ENCODE measurements around the gene TMSB4X. TPM values are rescaled to one million over a fixed set of nuclear protein-coding genes. Genes with fewer than 3 reads are reported as not detected.

Gene TMSB4X
- total and polyA plus RNA-seq, 2 of the 4 experiments (the other 2 are of a cell fraction) = 4,648 to 11,116 TPM

DNA sequence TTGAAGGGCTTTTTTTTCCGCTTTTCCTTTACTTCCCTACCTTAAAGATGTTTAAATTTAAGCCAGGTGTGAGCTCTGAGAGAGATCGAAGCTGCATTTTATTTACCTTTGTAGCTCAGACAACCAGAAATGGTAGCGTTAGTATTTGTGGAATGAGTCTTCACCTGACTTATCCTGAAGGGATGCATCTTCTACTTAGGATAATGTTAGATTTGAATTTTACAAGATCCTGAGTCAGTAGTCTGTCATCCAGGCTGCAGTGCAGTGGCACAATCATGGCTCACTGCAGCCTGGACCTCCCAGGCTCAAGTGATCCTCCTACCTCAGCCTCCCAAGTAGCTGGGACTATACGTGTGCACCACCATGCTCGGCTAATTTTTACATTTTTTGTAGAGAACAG lies 26.2 kb downstream of the TMSB4X start:
- no peaks in the 10 kb centered on the region for H3K27me3 ChIP-seq (ENCODE audit: control insufficient read depth, insufficient read depth, low read length)
- no peak overlapping the region for H2BK15ac ChIP-seq (ENCODE audit: low read depth, low read length)
- H3K9me1 ChIP-seq (ENCODE audit: insufficient read depth, low read length) = no peaks in the 10 kb centered on the region
- TF ChIP-seq RFX5 (IDR thresholded peaks at IDR 0.05; ENCODE audit: low read depth, low read length) (no peak), RAD21 (IDR thresholded peaks at IDR 0.05; ENCODE audit: low read length) (no peak), NFE2L2 (IDR thresholded peaks at IDR 0.05; ENCODE audit: low read depth, low read length) (no peak), MXI1 (IDR thresholded peaks at IDR 0.05; ENCODE audit: borderline replicate concordance, low read depth, low read length) (no peak), POLR2A (IDR thresholded peaks at IDR 0.05; ENCODE audit: low read depth, low read length) (no peak), SMC3 (IDR thresholded peaks at IDR 0.05; ENCODE audit: low read depth, low read length) (no peak), CHD1 (IDR thresholded peaks at IDR 0.05; ENCODE audit: low read depth, low read length) (no peak)
- TF ChIP-seq, protein P1, sequence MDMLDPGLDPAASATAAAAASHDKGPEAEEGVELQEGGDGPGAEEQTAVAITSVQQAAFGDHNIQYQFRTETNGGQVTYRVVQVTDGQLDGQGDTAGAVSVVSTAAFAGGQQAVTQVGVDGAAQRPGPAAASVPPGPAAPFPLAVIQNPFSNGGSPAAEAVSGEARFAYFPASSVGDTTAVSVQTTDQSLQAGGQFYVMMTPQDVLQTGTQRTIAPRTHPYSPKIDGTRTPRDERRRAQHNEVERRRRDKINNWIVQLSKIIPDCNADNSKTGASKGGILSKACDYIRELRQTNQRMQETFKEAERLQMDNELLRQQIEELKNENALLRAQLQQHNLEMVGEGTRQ (IDR thresholded peaks at IDR 0.05; ENCODE audit: low read depth, low read length) = no peak
- TF ChIP-seq, protein P2, sequence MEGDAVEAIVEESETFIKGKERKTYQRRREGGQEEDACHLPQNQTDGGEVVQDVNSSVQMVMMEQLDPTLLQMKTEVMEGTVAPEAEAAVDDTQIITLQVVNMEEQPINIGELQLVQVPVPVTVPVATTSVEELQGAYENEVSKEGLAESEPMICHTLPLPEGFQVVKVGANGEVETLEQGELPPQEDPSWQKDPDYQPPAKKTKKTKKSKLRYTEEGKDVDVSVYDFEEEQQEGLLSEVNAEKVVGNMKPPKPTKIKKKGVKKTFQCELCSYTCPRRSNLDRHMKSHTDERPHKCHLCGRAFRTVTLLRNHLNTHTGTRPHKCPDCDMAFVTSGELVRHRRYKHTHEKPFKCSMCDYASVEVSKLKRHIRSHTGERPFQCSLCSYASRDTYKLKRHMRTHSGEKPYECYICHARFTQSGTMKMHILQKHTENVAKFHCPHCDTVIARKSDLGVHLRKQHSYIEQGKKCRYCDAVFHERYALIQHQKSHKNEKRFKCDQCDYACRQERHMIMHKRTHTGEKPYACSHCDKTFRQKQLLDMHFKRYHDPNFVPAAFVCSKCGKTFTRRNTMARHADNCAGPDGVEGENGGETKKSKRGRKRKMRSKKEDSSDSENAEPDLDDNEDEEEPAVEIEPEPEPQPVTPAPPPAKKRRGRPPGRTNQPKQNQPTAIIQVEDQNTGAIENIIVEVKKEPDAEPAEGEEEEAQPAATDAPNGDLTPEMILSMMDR (conservative IDR thresholded peaks at IDR 0.05; ENCODE audit: low read depth, low read length) = no peak
- H2BK20ac ChIP-seq (ENCODE audit: low read depth, low read length) = no peak overlapping the region
- H3K4me3 ChIP-seq (ENCODE audit: insufficient read depth, low read depth, low read length) = no peak overlapping the region
- no peaks in the 10 kb centered on the region; the same call in 1 of the 2 replicates for H3K4me1 ChIP-seq (ENCODE audit: control insufficient read depth, insufficient read depth, low read length)
- CTCF ChIA-PET = no interaction called here
- H4K5ac ChIP-seq (ENCODE audit: low read depth, low read length) = no peak overlapping the region
- no TSS peak for BruUV-seq (replicated peaks)
- H2AFZ ChIP-seq (replicated peaks; ENCODE audit: low read length, poor library complexity) = no peak overlapping the region
- H2BK120ac ChIP-seq (ENCODE audit: low read depth, low read length) = no peak overlapping the region
- H3K18ac ChIP-seq (ENCODE audit: low read depth, low read length) = no peak overlapping the region
- in situ Hi-C loops (cut with MboI; ENCODE audit: low sequenced_read_pairs) = no loop called here
- H4K91ac ChIP-seq (ENCODE audit: insufficient read depth, low read depth, low read length) = no peak overlapping the region
- 92% methylated on average over 2 of the region's 5 CpGs; no CpG with 5 or more reads in 1 of the 2 experiments for WGBS, 2 experiments (ENCODE audit: extremely low coverage in 2 of 2, insufficient read length in 1 of 2)
- H2BK5ac ChIP-seq (ENCODE audit: low read depth, low read length, poor library complexity, severe bottlenecking) = no peak overlapping the region
- no peaks in the 10 kb centered on the region for H3K9me3 ChIP-seq (ENCODE audit: control insufficient read depth, insufficient read depth, low read length)
- no peak overlapping the region for H3K56ac ChIP-seq (ENCODE audit: extremely low read depth, insufficient read depth, low read length)
- no peak overlapping the region for H3K27ac ChIP-seq (ENCODE audit: insufficient read depth, low read length)
- H3K4ac ChIP-seq (ENCODE audit: low read depth, low read length) = no peak overlapping the region
- H3K79me1 ChIP-seq (ENCODE audit: low read depth in 1 of 2, low read length in 2 of 2) = no peaks in the 10 kb centered on the region
- no peaks in the 10 kb centered on the region for H4K20me1 ChIP-seq (ENCODE audit: insufficient read depth, low read length)
- POLR2A ChIA-PET (ENCODE audit: unreplicated experiment) = no interaction called here
- ATAC-seq (ENCODE audit: low read depth) (no peak), DNase-seq (no peak)
- no peak overlapping the region for H3K14ac ChIP-seq (replicated peaks; ENCODE audit: low read depth, low read length)
- H3K23ac ChIP-seq (ENCODE audit: low read depth, low read length) = no peak overlapping the region
- H2AK9ac ChIP-seq (replicated peaks; ENCODE audit: low read depth, low read length, poor library complexity) = no peak overlapping the region
- no peak overlapping the region for H3K4me2 ChIP-seq (ENCODE audit: low read depth, low read length)
- intact Hi-C loops (cut with micrococcal nuclease) = no loop called here
- H2AK5ac ChIP-seq (ENCODE audit: low read depth, low read length) = no peak overlapping the region
- H3K36me3 ChIP-seq (ENCODE audit: control insufficient read depth, insufficient read depth, low read length) = no peaks in the 10 kb centered on the region
- dilution Hi-C loops (cut with HindIII; ENCODE audit: low sequenced_read_pairs, unreplicated experiment) = no loop called here
- H4K8ac ChIP-seq (ENCODE audit: low read depth in 2 of 2, low read length in 2 of 2) = no peak overlapping the region
- no peak overlapping the region for H3K9ac ChIP-seq (ENCODE audit: low read depth, low read length)
